H9 (cell line): ENCODE results near the gene WDR33. TPM values are rescaled to one million over a fixed set of nuclear protein-coding genes. Genes with fewer than 3 reads are reported as not detected.

Source experiments
- DNase-seq: peaks from one replicate; pipeline ENCODE4 v3.0.0-alpha.2; 2017
- H2AFZ ChIP-seq: one replicate; pipeline ENCODE4 v1.6.1; 2013; ENCODE audit warnings: mild to moderate bottlenecking, low read length, control low read depth, moderate library complexity
- H2AK5ac ChIP-seq: 2 replicates; pipeline ENCODE4 v1.6.1; 2013; ENCODE audit warnings: low read length, control low read depth, mixed read lengths; ENCODE audit not compliant: insufficient read length
- H2BK120ac ChIP-seq: one replicate; pipeline ENCODE4 v1.6.1; 2013; ENCODE audit warnings: low read depth, mild to moderate bottlenecking, low read length, control low read depth, inconsistent platforms; ENCODE audit not compliant: poor library complexity, severe bottlenecking
- H2BK12ac ChIP-seq: 2 replicates; pipeline ENCODE4 v1.6.1; 2013; ENCODE audit warnings: low read length, control low read depth, mixed read lengths, low read depth; ENCODE audit not compliant: insufficient read length
- H2BK15ac ChIP-seq: 2 replicates; pipeline ENCODE4 v1.6.1; 2013; ENCODE audit warnings: low read depth, low read length, control low read depth
- H2BK20ac ChIP-seq: one replicate; pipeline ENCODE4 v1.6.1; 2013; ENCODE audit warnings: low read depth, mild to moderate bottlenecking, low read length, control low read depth, inconsistent platforms; ENCODE audit not compliant: poor library complexity, severe bottlenecking
- H2BK5ac ChIP-seq: 2 replicates; pipeline ENCODE4 v1.6.1; 2013; ENCODE audit warnings: low read length, control low read depth, mixed read lengths; ENCODE audit not compliant: insufficient read length
- H3K14ac ChIP-seq: 2 replicates; pipeline ENCODE4 v1.6.1; 2013; ENCODE audit warnings: low read length, control low read depth; ENCODE audit not compliant: insufficient read depth
- H3K18ac ChIP-seq: 2 replicates; pipeline ENCODE4 v1.6.1; 2013; ENCODE audit warnings: low read depth, mild to moderate bottlenecking, mixed read lengths, low read length, control low read depth; ENCODE audit not compliant: insufficient read length
- H3K23ac ChIP-seq: 2 replicates; pipeline ENCODE4 v1.6.1; 2013; ENCODE audit warnings: low read length, control low read depth, mixed read lengths, low read depth; ENCODE audit not compliant: insufficient read length
- H3K23me2 ChIP-seq: 2 replicates; pipeline ENCODE4 v1.6.1; 2013; ENCODE audit warnings: low read depth, mild to moderate bottlenecking, mixed read lengths, low read length, control low read depth; ENCODE audit not compliant: insufficient read length, poor library complexity, severe bottlenecking
- H3K27ac ChIP-seq: 2 replicates; pipeline ENCODE4 v1.5.1; 2013; ENCODE audit warnings: low read length, control low read depth, mixed read lengths, low read depth; ENCODE audit not compliant: insufficient read length
- H3K27me3 ChIP-seq: 2 replicates; pipeline ENCODE4 v1.6.1; 2013; ENCODE audit warnings: low read length, control low read depth, inconsistent platforms; ENCODE audit not compliant: insufficient read depth
- H3K4ac ChIP-seq: 2 replicates; pipeline ENCODE4 v1.6.1; 2013; ENCODE audit warnings: low read depth, mild to moderate bottlenecking, control low read depth, inconsistent platforms, low read length, moderate library complexity
- H3K4me1 ChIP-seq: 2 replicates; pipeline ENCODE4 v1.6.1; 2013; ENCODE audit warnings: low read length, control low read depth, inconsistent platforms; ENCODE audit not compliant: insufficient read depth
- H3K4me2 ChIP-seq: 2 replicates; pipeline ENCODE4 v1.6.1; 2013; ENCODE audit warnings: low read length, control low read depth, mixed read lengths; ENCODE audit not compliant: insufficient read length, insufficient read depth
- H3K56ac ChIP-seq: 2 replicates; pipeline ENCODE4 v1.6.1; 2013; ENCODE audit warnings: low read depth, mild to moderate bottlenecking, mixed read lengths, low read length, control low read depth; ENCODE audit not compliant: insufficient read length
- H3K79me1 ChIP-seq: 2 replicates; pipeline ENCODE4 v1.6.1; 2013; ENCODE audit warnings: low read depth, mild to moderate bottlenecking, moderate library complexity, low read length, control low read depth, inconsistent platforms; ENCODE audit not compliant: insufficient read depth, poor library complexity, severe bottlenecking
- H3K79me2 ChIP-seq: 2 replicates; pipeline ENCODE4 v1.6.1; 2013; ENCODE audit warnings: low read length, control low read depth, inconsistent platforms; ENCODE audit not compliant: insufficient read depth
- H3K9ac ChIP-seq: 2 replicates; pipeline ENCODE4 v1.6.1; 2013; ENCODE audit warnings: low read length, control low read depth, mixed read lengths; ENCODE audit not compliant: insufficient read length; ENCODE audit errors: extremely low read depth
- H3K9me3 ChIP-seq: one replicate; pipeline ENCODE4 v1.6.1; 2013; ENCODE audit warnings: low read depth, low read length, inconsistent platforms; ENCODE audit not compliant: control insufficient read depth
- H3T11ph ChIP-seq: one replicate; pipeline ENCODE4 v1.6.1; 2013; ENCODE audit warnings: mild to moderate bottlenecking, low read length, control low read depth, inconsistent platforms
- H4K20me1 ChIP-seq: one replicate; pipeline ENCODE4 v1.6.1; 2013; ENCODE audit not compliant: control insufficient read depth, insufficient read length, insufficient read depth
- H4K5ac ChIP-seq: 2 replicates; pipeline ENCODE4 v1.6.1; 2013; ENCODE audit warnings: low read depth, mild to moderate bottlenecking, mixed read lengths, low read length, control low read depth; ENCODE audit not compliant: insufficient read length
- H4K8ac ChIP-seq: replicated peaks from 2 replicates; pipeline ENCODE4 v1.6.1; 2013; ENCODE audit warnings: low read length, control low read depth, mixed read lengths, low read depth; ENCODE audit not compliant: insufficient read length
- H4K91ac ChIP-seq: 2 replicates; pipeline ENCODE4 v1.6.1; 2013; ENCODE audit warnings: low read depth, mild to moderate bottlenecking, moderate library complexity, mixed read lengths, low read length, control low read depth; ENCODE audit not compliant: insufficient read length
- H3K27ac Mint-ChIP-seq, 3 experiments: 2 replicates in 2 of 3; 3 replicates in 1 of 3; pipeline ENCODE4 v1.8.0; 2020 to 2021; ENCODE audit warnings: mixed read lengths in 3 of 3, mild to moderate bottlenecking in 1 of 3, moderate library complexity in 1 of 3
- H3K27me3 Mint-ChIP-seq: 2 replicates; pipeline ENCODE4 v1.8.0; 2021; ENCODE audit warnings: low read depth, mild to moderate bottlenecking, moderate library complexity, mixed read lengths
- H3K36me3 Mint-ChIP-seq, 3 experiments: 2 replicates in 2 of 3; 3 replicates in 1 of 3; pipeline ENCODE4 v1.8.0; 2020 to 2021; ENCODE audit warnings: low read depth in 3 of 3, mixed read lengths in 3 of 3; ENCODE audit not compliant: insufficient read depth in 1 of 3
- H3K4me1 Mint-ChIP-seq, 2 experiments: 2 replicates each; pipeline ENCODE4 v1.8.0; 2020; ENCODE audit warnings: mixed read lengths in 2 of 2
- H3K4me3 Mint-ChIP-seq, 2 experiments: 2 replicates in 1 of 2; 3 replicates in 1 of 2; pipeline ENCODE4 v1.8.0; 2020 to 2021; ENCODE audit warnings: mild to moderate bottlenecking in 2 of 2, mixed read lengths in 2 of 2, moderate library complexity in 1 of 2
- H3K9me3 Mint-ChIP-seq, 2 experiments: 2 replicates in 1 of 2; 3 replicates in 1 of 2; pipeline ENCODE4 v1.8.0; 2020; ENCODE audit warnings: mild to moderate bottlenecking in 2 of 2, mixed read lengths in 2 of 2, moderate library complexity in 1 of 2
- WGBS: extraction: QIAGEN DNeasy Blood & Tissue Kit; methylation state at CpG from one replicate; pipeline ENCODE4 v1.1.7; 2013; ENCODE audit warnings: missing lambda C conversion rate, low lambda C conversion rate, mixed read lengths; ENCODE audit not compliant: insufficient read length; ENCODE audit errors: extremely low coverage; 5-methylcytosine and 5-hydroxymethylcytosine counted together
- total RNA-seq: library from RNA; stranded (reverse); gene quantifications from 2 replicates; pipeline ENCODE4 v1.2.1, GENCODE V29; 2021
- TF ChIP-seq, protein P1 (sequence below): fragments of 200-600 bp; sonication (generic); conservative IDR thresholded peaks from 3 replicates; pipeline ENCODE4 v1.8.0; 2021; ENCODE audit warnings: antibody characterized with exemption, mild to moderate bottlenecking

The WDR33 gene
- total RNA-seq, 1 experiment from 2014 or later: 86.0 TPM

DNA sequence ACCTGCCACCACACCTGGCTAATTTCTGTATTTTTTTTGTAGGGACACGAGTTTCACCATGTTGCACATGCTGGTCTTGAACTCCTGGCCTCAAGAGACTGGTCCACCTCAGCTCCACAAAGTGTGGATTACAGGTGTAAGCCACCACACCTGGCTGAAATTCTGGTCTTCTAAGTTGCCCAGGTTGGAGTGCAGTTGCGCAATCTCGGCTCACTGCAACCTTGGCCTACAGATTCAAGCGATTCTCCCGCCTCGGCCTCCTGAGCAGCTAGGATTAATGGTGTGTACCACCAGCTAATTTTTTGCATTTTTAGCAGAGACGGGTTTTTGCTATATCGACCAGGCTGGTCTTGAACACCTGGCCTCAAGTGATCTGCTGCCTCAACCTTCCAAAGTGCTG is 41.4 kb upstream of the WDR33 start:
- Histone ChIP-seq H2BK120ac (no peak overlapping the region), H3K56ac (no peak overlapping the region), H3K27me3 (no peaks in the 10 kb centered on the region), H3K4me1 (no peaks in the 10 kb centered on the region), H2BK20ac (no peak overlapping the region), H3K79me1 (peaks cover 2% of the 10 kb centered on the region), H3K9ac (no peak overlapping the region), H4K20me1 (no peaks in the 10 kb centered on the region), H4K8ac (no peak overlapping the region), H3K27ac (no peak overlapping the region), H3K23ac (no peak overlapping the region), H3K4ac (no peak overlapping the region), H4K5ac (no peak overlapping the region), H3K79me2 (peaks cover 19% of the 10 kb centered on the region; the same call in 1 of the 2 replicates), H2BK15ac (no peak overlapping the region), H2BK5ac (no peak overlapping the region), H2BK12ac (no peak overlapping the region), H4K91ac (no peak overlapping the region), H3K14ac (no peak overlapping the region), H3K4me2 (no peak overlapping the region), H3T11ph (no peak overlapping the region), H2AFZ (no peak overlapping the region), H3K18ac (no peak overlapping the region), H2AK5ac (no peak overlapping the region), H3K23me2 (peaks cover 4% of the 10 kb centered on the region), H3K9me3 (no peaks in the 10 kb centered on the region)
- no peak for DNase-seq
- no CpG with 5 or more reads among the region's 8 CpGs for WGBS
- Mint-ChIP-seq H3K4me3 (no peak overlapping the region), H3K4me1 (peaks cover 9 to 19% of the 10 kb centered on the region in 2 experiments), H3K36me3 (peaks cover 43 to 68% (median 66%) of the 10 kb centered on the region in 3 experiments), H3K27ac (no peak overlapping the region; a peak in 1 of 7 replicates), H3K9me3 (no peaks in the 10 kb centered on the region), H3K27me3 (no peaks in the 10 kb centered on the region)
- TF ChIP-seq, protein P1, sequence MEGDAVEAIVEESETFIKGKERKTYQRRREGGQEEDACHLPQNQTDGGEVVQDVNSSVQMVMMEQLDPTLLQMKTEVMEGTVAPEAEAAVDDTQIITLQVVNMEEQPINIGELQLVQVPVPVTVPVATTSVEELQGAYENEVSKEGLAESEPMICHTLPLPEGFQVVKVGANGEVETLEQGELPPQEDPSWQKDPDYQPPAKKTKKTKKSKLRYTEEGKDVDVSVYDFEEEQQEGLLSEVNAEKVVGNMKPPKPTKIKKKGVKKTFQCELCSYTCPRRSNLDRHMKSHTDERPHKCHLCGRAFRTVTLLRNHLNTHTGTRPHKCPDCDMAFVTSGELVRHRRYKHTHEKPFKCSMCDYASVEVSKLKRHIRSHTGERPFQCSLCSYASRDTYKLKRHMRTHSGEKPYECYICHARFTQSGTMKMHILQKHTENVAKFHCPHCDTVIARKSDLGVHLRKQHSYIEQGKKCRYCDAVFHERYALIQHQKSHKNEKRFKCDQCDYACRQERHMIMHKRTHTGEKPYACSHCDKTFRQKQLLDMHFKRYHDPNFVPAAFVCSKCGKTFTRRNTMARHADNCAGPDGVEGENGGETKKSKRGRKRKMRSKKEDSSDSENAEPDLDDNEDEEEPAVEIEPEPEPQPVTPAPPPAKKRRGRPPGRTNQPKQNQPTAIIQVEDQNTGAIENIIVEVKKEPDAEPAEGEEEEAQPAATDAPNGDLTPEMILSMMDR: no peak
